Uterus (tissue), 4 donors: ENCODE data around the gene ALG11. TPM values are rescaled to one million over a fixed set of nuclear protein-coding genes. Genes with fewer than 3 reads are reported as not detected.

Source experiments
- DNase-seq, 2 donors: peaks; one replicate each; pipeline ENCODE4 v3.0.0-alpha.2; 2019 to 2020
- H3K27ac ChIP-seq, 2 donors: fragments of 200-600 bp; sonication (generic); 1 replicate in 1 of 2; 2 replicates in 1 of 2; pipeline ENCODE4 v1.5.1; 2016 to 2018
- H3K27me3 ChIP-seq, 2 donors: fragments of 200-600 bp; sonication (generic); one replicate each; pipeline ENCODE4 v1.5.1; 2018 to 2019; ENCODE audit warnings: control low read depth in 1 of 2
- H3K36me3 ChIP-seq, 2 donors: fragments of 200-600 bp; sonication (generic); one replicate each; pipeline ENCODE4 v1.5.1; 2019; ENCODE audit warnings: control low read depth in 1 of 2
- H3K4me1 ChIP-seq, 2 donors: fragments of 200-600 bp; sonication (generic); one replicate each; pipeline ENCODE4 v1.5.1; 2018 to 2019; ENCODE audit warnings: control low read depth in 1 of 2
- H3K4me3 ChIP-seq, 2 donors: fragments of 200-600 bp; sonication (generic); 1 replicate in 1 of 2; 2 replicates in 1 of 2; pipeline ENCODE4 v1.5.1; 2018 to 2019; ENCODE audit warnings: mild to moderate bottlenecking in 1 of 2
- H3K9me3 ChIP-seq, 2 donors: fragments of 200-600 bp; sonication (generic); one replicate each; pipeline ENCODE4 v1.5.1; 2019; ENCODE audit warnings: control low read depth in 1 of 2
- POLR2A ChIP-seq, 2 donors: fragments of 450-650 bp; IDR thresholded peaks; one replicate each; pipeline ENCODE4 v1.6.1; 2016; ENCODE audit warnings: antibody characterized with exemption in 2 of 2, mild to moderate bottlenecking in 1 of 2, moderate library complexity in 1 of 2
- intact Hi-C: fragments of 100-400 bp; cut with DNase I; formaldehyde crosslinking; loops from one replicate; pipeline ENCODE4 v1.15.1; 2023; ENCODE audit warnings: low total_unique reads
- total RNA-seq, 4 donors: library from RNA; depleted of rRNA in 3 of 4; stranded (reverse); fragments of >200 nt in 3 of 4; gene quantifications; one replicate each; pipeline versions ENCODE4 v1.1.0 to v1.2.4, GENCODE V29; 2014 to 2023
- TF ChIP-seq, protein P1 (sequence below), 4 experiments: fragments of 200-600 bp in 2 of 4; fragments of 450-650 bp in 2 of 4; sonication (generic) in 2 of 4; IDR thresholded peaks; one replicate each; pipeline ENCODE4 v1.5.1; 2016 to 2019; ENCODE audit warnings: antibody characterized with exemption in 4 of 4, mild to moderate bottlenecking in 2 of 4, moderate library complexity in 1 of 4
- donor health status: DM: yes; HTN: yes; CAD: no.

Gene ALG11
- total RNA-seq, 4 donors from 2014 or later: 5.0 to 68.9 (median 28.8) TPM

DNA sequence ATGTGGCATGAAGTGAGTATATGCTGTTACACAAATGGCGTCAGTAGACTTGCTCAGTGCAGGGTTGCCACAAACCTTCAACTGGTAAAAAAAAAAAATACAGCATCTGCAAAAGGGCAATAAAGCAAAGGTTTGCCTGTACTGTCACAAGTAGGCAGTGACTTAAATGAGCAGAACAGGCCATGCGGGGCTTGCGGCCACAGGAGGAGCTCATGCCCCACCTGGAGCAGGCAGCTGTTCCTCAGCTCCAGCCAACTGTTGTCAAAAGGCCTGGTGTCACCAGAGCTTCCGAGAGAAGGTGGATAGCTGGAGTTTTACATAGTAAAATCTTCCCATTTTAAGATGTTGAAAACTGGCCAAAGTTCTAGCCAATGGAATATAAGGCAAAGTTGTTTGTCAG, 8.7 kb upstream of the ALG11 start:
- TF ChIP-seq, protein P1, sequence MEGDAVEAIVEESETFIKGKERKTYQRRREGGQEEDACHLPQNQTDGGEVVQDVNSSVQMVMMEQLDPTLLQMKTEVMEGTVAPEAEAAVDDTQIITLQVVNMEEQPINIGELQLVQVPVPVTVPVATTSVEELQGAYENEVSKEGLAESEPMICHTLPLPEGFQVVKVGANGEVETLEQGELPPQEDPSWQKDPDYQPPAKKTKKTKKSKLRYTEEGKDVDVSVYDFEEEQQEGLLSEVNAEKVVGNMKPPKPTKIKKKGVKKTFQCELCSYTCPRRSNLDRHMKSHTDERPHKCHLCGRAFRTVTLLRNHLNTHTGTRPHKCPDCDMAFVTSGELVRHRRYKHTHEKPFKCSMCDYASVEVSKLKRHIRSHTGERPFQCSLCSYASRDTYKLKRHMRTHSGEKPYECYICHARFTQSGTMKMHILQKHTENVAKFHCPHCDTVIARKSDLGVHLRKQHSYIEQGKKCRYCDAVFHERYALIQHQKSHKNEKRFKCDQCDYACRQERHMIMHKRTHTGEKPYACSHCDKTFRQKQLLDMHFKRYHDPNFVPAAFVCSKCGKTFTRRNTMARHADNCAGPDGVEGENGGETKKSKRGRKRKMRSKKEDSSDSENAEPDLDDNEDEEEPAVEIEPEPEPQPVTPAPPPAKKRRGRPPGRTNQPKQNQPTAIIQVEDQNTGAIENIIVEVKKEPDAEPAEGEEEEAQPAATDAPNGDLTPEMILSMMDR (IDR thresholded peaks at IDR 0.05): no peak
- TF ChIP-seq POLR2A (IDR thresholded peaks at IDR 0.05): no peak
- Histone ChIP-seq H3K4me3 (no peak overlapping the region), H3K27ac (no peak overlapping the region), H3K36me3 (no peaks in the 10 kb centered on the region), H3K9me3 (no peaks in the 10 kb centered on the region), H3K4me1 (no peaks in the 10 kb centered on the region), H3K27me3 (no peaks in the 10 kb centered on the region)
- no peak for DNase-seq
- intact Hi-C loops: no loop called here

GRCh38 chr13:52004511-52005170, 7.6 kb upstream of the ALG11 start:
- no peaks in the 10 kb centered on the region for H3K36me3 ChIP-seq

GRCh38 chr13:52005841-52006522, 6.2 kb upstream of the ALG11 start:
- intact Hi-C loops: no loop called here
- no peak overlapping the region for H3K27ac ChIP-seq
- no peaks in the 10 kb centered on the region for H3K36me3 ChIP-seq
- no peaks in the 10 kb centered on the region for H3K4me1 ChIP-seq
- no peaks in the 10 kb centered on the region for H3K27me3 ChIP-seq
- TF ChIP-seq, protein P1 (IDR thresholded peaks at IDR 0.05): no peak
- TF ChIP-seq POLR2A (IDR thresholded peaks at IDR 0.05): no peak
- DNase-seq: no peak
- H3K9me3 ChIP-seq: no peaks in the 10 kb centered on the region
- H3K4me3 ChIP-seq: no peak overlapping the region

More at GRCh38 chr13:52004511-52005170, 7.6 kb upstream of the ALG11 start:
- DNase-seq: no peak
- H3K9me3 ChIP-seq: no peaks in the 10 kb centered on the region
- H3K27me3 ChIP-seq: no peaks in the 10 kb centered on the region
- no peak overlapping the region for H3K4me3 ChIP-seq
- TF ChIP-seq, protein P1 (IDR thresholded peaks at IDR 0.05): no peak
- TF ChIP-seq POLR2A (IDR thresholded peaks at IDR 0.05): no peak
- no peak overlapping the region for H3K27ac ChIP-seq
- intact Hi-C loops: no loop called here
- H3K4me1 ChIP-seq: no peaks in the 10 kb centered on the region

DNA sequence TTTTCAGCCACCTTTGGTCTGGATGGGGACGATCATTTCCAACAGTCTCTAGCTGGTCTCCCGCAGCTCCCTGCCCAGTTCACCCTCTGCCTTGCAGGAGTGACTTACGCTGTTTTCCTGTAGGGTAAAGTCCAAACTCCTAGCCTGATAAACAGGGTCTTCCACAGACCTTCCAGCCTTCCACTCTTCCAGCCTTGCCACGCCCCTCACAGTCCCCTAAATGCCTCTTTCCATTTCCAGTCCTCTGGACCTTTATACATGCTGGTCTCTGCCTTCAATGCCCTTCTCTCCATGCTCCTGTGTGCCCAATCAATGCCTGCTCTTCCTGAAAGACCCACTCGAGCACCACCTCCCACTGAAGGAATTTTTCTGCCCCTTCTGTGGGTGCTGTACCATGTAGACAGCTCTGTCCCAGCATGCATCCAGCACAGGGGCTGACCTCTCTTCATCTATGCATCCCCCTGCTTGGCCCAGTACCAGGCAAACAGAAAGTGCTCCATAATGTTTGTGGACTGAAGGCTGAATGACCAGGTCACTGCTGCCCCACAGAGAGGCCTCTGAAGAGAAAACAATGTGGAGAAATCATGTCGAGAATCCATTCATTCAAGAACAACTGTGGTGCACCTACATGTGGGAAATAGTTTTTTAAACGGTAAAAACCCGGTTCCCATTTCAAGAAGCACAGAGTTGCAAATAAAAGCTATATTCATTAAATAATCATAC, 5.5 kb upstream of the ALG11 start:
- H3K36me3 ChIP-seq: no peaks in the 10 kb centered on the region
- H3K4me3 ChIP-seq: no peak overlapping the region
- no peak for DNase-seq
- H3K27ac ChIP-seq: no peak overlapping the region
- H3K9me3 ChIP-seq: no peaks in the 10 kb centered on the region
- H3K4me1 ChIP-seq: no peaks in the 10 kb centered on the region
- TF ChIP-seq POLR2A (IDR thresholded peaks at IDR 0.05): no peak
- TF ChIP-seq, protein P1 (IDR thresholded peaks at IDR 0.05): no peak
- H3K27me3 ChIP-seq: no peaks in the 10 kb centered on the region
- intact Hi-C loops: no loop called here

- H3K27ac ChIP-seq: no peak overlapping the region
- intact Hi-C loops: no loop called here
- H3K36me3 ChIP-seq: no peaks in the 10 kb centered on the region
- H3K4me1 ChIP-seq: peaks cover 0 to 5% of the 10 kb centered on the region in 2 donors
- H3K27me3 ChIP-seq: no peaks in the 10 kb centered on the region
- H3K4me3 ChIP-seq: no peak overlapping the region
- DNase-seq: no peak
- no peak for TF ChIP-seq POLR2A (IDR thresholded peaks at IDR 0.05)
- TF ChIP-seq, protein P1 (IDR thresholded peaks at IDR 0.05): no peak
- H3K9me3 ChIP-seq: no peaks in the 10 kb centered on the region
Observed at GRCh38 chr13:52009946-52010345, 2.3 kb upstream of the ALG11 start.
